HepG2 (cell line): Measurements from ENCODE around the gene SLC25A11. TPM values are rescaled to one million over a fixed set of nuclear protein-coding genes. Genes with fewer than 3 reads are reported as not detected.
A peak's percentile ranks its signal among the peaks of the same experiment; 100 is the strongest.

ENCODE experiments used
- CC2D1A ChIP-seq: sonication (generic); formaldehyde crosslinking; IDR thresholded peaks from 2 replicates; pipeline ENCODE4 v1.8.1; 2023; ENCODE audit warnings: mild to moderate bottlenecking, missing genetic modification reagents
- FOXA1 ChIP-seq, 2 experiments: fragments of 450-650 bp in 1 of 2; sonication (generic) in 1 of 2; formaldehyde crosslinking in 1 of 2; IDR thresholded peaks; 2 replicates each; pipeline versions ENCODE4 v1.4.0 to v1.6.1; 2016 to 2020; ENCODE audit warnings: missing genetic modification reagents in 1 of 2
- FOXP4 ChIP-seq: sonication (generic); formaldehyde crosslinking; IDR thresholded peaks from 2 replicates; pipeline ENCODE4 v1.4.0; 2020; ENCODE audit warnings: missing genetic modification reagents
- GABPA ChIP-seq, 2 experiments: IDR thresholded peaks; 2 replicates each; pipeline ENCODE4 v1.6.1; 2011 to 2016; ENCODE audit warnings: low read depth in 2 of 2, low read length in 1 of 2, missing biosample characterization in 1 of 2, missing genetic modification characterization in 1 of 2
- HDAC2 ChIP-seq: sonication (generic); formaldehyde crosslinking; IDR thresholded peaks from 2 replicates; pipeline ENCODE4 v1.4.0; 2020; ENCODE audit warnings: missing genetic modification reagents
- HNRNPUL1 ChIP-seq: fragments of 200-400 bp; formaldehyde crosslinking; IDR thresholded peaks from 2 replicates; pipeline ENCODE4 v1.6.1; 2017; ENCODE audit warnings: low read depth, mild to moderate bottlenecking, low read length, moderate library complexity
- HOMEZ ChIP-seq: IDR thresholded peaks from 2 replicates; pipeline ENCODE4 v1.6.1; 2016; ENCODE audit warnings: low read depth
- KDM5A ChIP-seq: fragments of 200-600 bp; sonication (generic); IDR thresholded peaks from 2 replicates; pipeline ENCODE4 v1.7.0; 2018; ENCODE audit warnings: antibody characterized with exemption, mild to moderate bottlenecking, low read length, borderline replicate concordance
- MEF2D ChIP-seq: sonication (generic); formaldehyde crosslinking; IDR thresholded peaks from 2 replicates; pipeline ENCODE4 v1.5.1; 2020; ENCODE audit warnings: mild to moderate bottlenecking, missing genetic modification reagents
- MYC ChIP-seq: sonication (generic); formaldehyde crosslinking; IDR thresholded peaks from 2 replicates; pipeline ENCODE4 v1.9.0; 2021; ENCODE audit warnings: missing genetic modification reagents, borderline replicate concordance
- NFIB ChIP-seq: sonication (generic); formaldehyde crosslinking; IDR thresholded peaks from 2 replicates; pipeline ENCODE4 v1.9.0; 2021; ENCODE audit warnings: missing genetic modification reagents, mild to moderate bottlenecking, borderline replicate concordance
- NR2F1 ChIP-seq, 2 experiments: fragments of 450-650 bp in 1 of 2; formaldehyde crosslinking in 1 of 2; IDR thresholded peaks; 2 replicates each; pipeline versions ENCODE4 v1.5.0 to v1.6.1; 2016 to 2020; ENCODE audit warnings: mild to moderate bottlenecking in 1 of 2, missing compliant biosample characterization in 1 of 2, missing genetic modification reagents in 1 of 2, moderate library complexity in 1 of 2
- NR2F2 ChIP-seq: IDR thresholded peaks from 2 replicates; pipeline ENCODE4 v1.6.1; 2012; ENCODE audit warnings: low read depth, inconsistent platforms, borderline replicate concordance
- PITX1 ChIP-seq: sonication (generic); formaldehyde crosslinking; IDR thresholded peaks from 2 replicates; pipeline ENCODE4 v1.5.1; 2020; ENCODE audit warnings: mild to moderate bottlenecking, missing genetic modification reagents
- POLR2G ChIP-seq: fragments of 200-400 bp; formaldehyde crosslinking; IDR thresholded peaks from 2 replicates; pipeline ENCODE4 v1.6.1; 2018; ENCODE audit warnings: mild to moderate bottlenecking, low read depth, low read length, moderate library complexity
- REL ChIP-seq: sonication (generic); formaldehyde crosslinking; conservative IDR thresholded peaks from 2 replicates; pipeline ENCODE4 v1.8.0; 2022; ENCODE audit warnings: mild to moderate bottlenecking, missing genetic modification reagents, moderate library complexity
- SATB2 ChIP-seq: sonication (generic); formaldehyde crosslinking; IDR thresholded peaks from 2 replicates; pipeline ENCODE4 v1.5.0; 2020; ENCODE audit warnings: missing genetic modification reagents
- ZNF124 ChIP-seq: sonication (generic); formaldehyde crosslinking; IDR thresholded peaks from 2 replicates; pipeline ENCODE4 v1.4.0; 2020; ENCODE audit warnings: missing genetic modification reagents
- ZNF251 ChIP-seq: sonication (generic); formaldehyde crosslinking; IDR thresholded peaks from 2 replicates; pipeline ENCODE4 v1.9.0; 2021; ENCODE audit warnings: mild to moderate bottlenecking, missing genetic modification reagents
- ZNF333 ChIP-seq: sonication (generic); formaldehyde crosslinking; IDR thresholded peaks from 2 replicates; pipeline ENCODE4 v1.4.0; 2020; ENCODE audit warnings: mild to moderate bottlenecking, missing genetic modification reagents, borderline replicate concordance
- ZNF577 ChIP-seq: sonication (generic); formaldehyde crosslinking; IDR thresholded peaks from 2 replicates; pipeline ENCODE4 v1.4.0; 2020; ENCODE audit warnings: mild to moderate bottlenecking, low read depth, missing genetic modification reagents, borderline replicate concordance
- ZNF768 ChIP-seq: sonication (generic); formaldehyde crosslinking; IDR thresholded peaks from 2 replicates; pipeline ENCODE4 v1.4.0; 2020; ENCODE audit warnings: missing genetic modification reagents
- ZNF780A ChIP-seq: sonication (generic); formaldehyde crosslinking; IDR thresholded peaks from 2 replicates; pipeline ENCODE4 v1.8.0; 2022; ENCODE audit warnings: mild to moderate bottlenecking, missing genetic modification reagents, moderate library complexity
- polyA plus RNA-seq, 8 experiments: library from polyadenylated mRNA; depleted of rRNA in 3 of 8; stranded (reverse) in 7 of 8; unstranded in 1 of 8; fragments of >200 nt; fragmentation: Illumina TruSeq in 4 of 8; extraction: Trizol in 4 of 8; gene quantifications; 2 replicates each; pipeline versions ENCODE4 v1.2.1 to v1.2.3, GENCODE V29; 2011 to 2016; ENCODE audit warnings: low read depth in 4 of 8, missing spikeins in 1 of 8, mixed read lengths in 1 of 8; ENCODE audit not compliant: insufficient read depth in 1 of 8
- total RNA-seq, 5 experiments: library from RNA; depleted of rRNA; stranded (reverse); fragments of >200 nt; fragmentation: Illumina TruSeq; extraction: Trizol; gene quantifications; 2 replicates each; pipeline ENCODE4 v1.2.3, GENCODE V29; 2016; ENCODE audit warnings: low read depth in 1 of 5
- TF ChIP-seq, protein P1 (sequence below): sonication (generic); formaldehyde crosslinking; IDR thresholded peaks from 2 replicates; pipeline ENCODE4 v1.5.1; 2020; ENCODE audit warnings: missing genetic modification reagents, mild to moderate bottlenecking, borderline replicate concordance
- TF ChIP-seq, protein P2 (sequence below): sonication (generic); formaldehyde crosslinking; IDR thresholded peaks from 2 replicates; pipeline ENCODE4 v1.5.0; 2020; ENCODE audit warnings: missing genetic modification reagents, mild to moderate bottlenecking, borderline replicate concordance

The SLC25A11 gene
- total and polyA plus RNA-seq, 2 of the 13 experiments (the other 11 are each of a cell fraction or from before 2014, with no cell fraction given) = 35.4 to 47.2 TPM

GRCh38 chr17:4966844-4967538 lies 27.1 kb upstream of the SLC25A11 start (continued):
- TF ChIP-seq KDM5A (peak; percentile 13; the same call in 1 of the 2 replicates), NFIB (CRISPR knock-in tag) (no peak), NR2F2 (no peak), FOXP4 (CRISPR knock-in tag) (no peak), GABPA (IDR thresholded peaks at IDR 0.05; ENCODE audit: low read depth, low read length) (peak; percentile 50), GABPA (CRISPR knock-in tag; IDR thresholded peaks at IDR 0.05; ENCODE audit: low read depth) (no peak; the same call in 1 of the 2 replicates), REL (CRISPR knock-in tag) (no peak), ZNF780A (CRISPR knock-in tag) (no peak), CC2D1A (CRISPR knock-in tag) (no peak), MEF2D (CRISPR knock-in tag) (peak; percentile 67), ZNF124 (no peak), SATB2 (CRISPR knock-in tag) (peak; percentile 38; the same call in 1 of the 2 replicates), PITX1 (CRISPR knock-in tag) (no peak), ZNF333 (CRISPR knock-in tag) (no peak), HOMEZ (CRISPR knock-in tag) (no peak), FOXA1 (IDR thresholded peaks at IDR 0.05) (no peak), FOXA1 (CRISPR knock-in tag; IDR thresholded peaks at IDR 0.05) (no peak), NR2F1 (CRISPR knock-in tag; IDR thresholded peaks at IDR 0.05) (0 out of 4 replicates have a peak, but pooled peaks of 1 of the 2 experiments have one; percentile 15), ZNF577 (CRISPR knock-in tag) (no peak), ZNF768 (CRISPR knock-in tag) (peak; percentile 40; the same call in 1 of the 2 replicates), HNRNPUL1 (no peak), ZNF251 (CRISPR knock-in tag) (no peak), POLR2G (peak; percentile 8), HDAC2 (peak; percentile 41; the same call in 1 of the 2 replicates), MYC (CRISPR knock-in tag) (0 out of 2 replicates have a peak, but pooled peaks have one; percentile 17)
- TF ChIP-seq, protein P1, sequence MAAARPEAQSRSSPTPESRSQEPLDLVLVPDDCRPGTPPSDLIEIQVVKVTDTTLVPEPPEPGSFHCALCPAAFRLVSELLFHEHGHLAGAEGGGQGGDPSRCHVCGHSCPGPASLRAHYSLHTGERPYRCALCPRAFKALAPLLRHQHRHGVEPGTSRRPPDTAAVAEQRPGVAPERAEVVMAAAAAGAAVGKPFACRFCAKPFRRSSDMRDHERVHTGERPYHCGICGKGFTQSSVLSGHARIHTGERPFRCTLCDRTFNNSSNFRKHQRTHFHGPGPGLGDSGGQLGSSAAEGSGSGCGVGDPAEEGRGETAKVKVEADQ (CRISPR knock-in tag) = no peak
- TF ChIP-seq, protein P2, sequence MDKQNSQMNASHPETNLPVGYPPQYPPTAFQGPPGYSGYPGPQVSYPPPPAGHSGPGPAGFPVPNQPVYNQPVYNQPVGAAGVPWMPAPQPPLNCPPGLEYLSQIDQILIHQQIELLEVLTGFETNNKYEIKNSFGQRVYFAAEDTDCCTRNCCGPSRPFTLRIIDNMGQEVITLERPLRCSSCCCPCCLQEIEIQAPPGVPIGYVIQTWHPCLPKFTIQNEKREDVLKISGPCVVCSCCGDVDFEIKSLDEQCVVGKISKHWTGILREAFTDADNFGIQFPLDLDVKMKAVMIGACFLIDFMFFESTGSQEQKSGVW = no peak
